NCI-H187 treated with DMSO at 0.1 percent for 48 hours (cell line): ENCODE measurements around the gene AP1G2.
"Not testable (repeated sequence)": the region's sequence is repeated elsewhere in the genome, so short reads cannot be mapped to it uniquely, and the experiment has no call there.

Experiments
- DNase-seq: peaks from one replicate; lab custom pipeline; 2025; lab: John Stamatoyannopoulos, UW

AP1G2 gene

GRCh38 chr14:23567186-23568020, at the start of gene AP1G2:
Gene AP1G2 (minus strand): TSS chr14:23567791. CDS start chr14:23567314, 477 bp downstream.
- DNase-seq = peak; percentile 64

- DNase-seq = no peak
Observed at GRCh38 chr14:23615856-23616255, 48.3 kb upstream of the AP1G2 start.

- no peak for DNase-seq
Observed at GRCh38 chr14:23614395-23614828, 46.8 kb upstream of the AP1G2 start.

GRCh38 chr14:23613242-23614070, 45.9 kb upstream of the AP1G2 start:
- DNase-seq = no peak

- DNase-seq = no peak
Observed at GRCh38 chr14:23612802-23613201, 45.2 kb upstream of the AP1G2 start.

- no peak for DNase-seq
Observed at GRCh38 chr14:23612354-23612732, 44.8 kb upstream of the AP1G2 start.

- no peak for DNase-seq
Observed at GRCh38 chr14:23610815-23611289, 43.3 kb upstream of the AP1G2 start.

- DNase-seq = no peak
Observed at GRCh38 chr14:23610090-23610814, 42.7 kb upstream of the AP1G2 start.

- not testable (repeated sequence) for DNase-seq
Observed at GRCh38 chr14:23609411-23610089, 42.0 kb upstream of the AP1G2 start.

- no peak for DNase-seq
Observed at GRCh38 chr14:23609001-23609400, 41.4 kb upstream of the AP1G2 start.

- DNase-seq = no peak
Observed at GRCh38 chr14:23608454-23608853, 40.9 kb upstream of the AP1G2 start.

GRCh38 chr14:23605931-23606585, 38.5 kb upstream of the AP1G2 start:
- no peak for DNase-seq

- DNase-seq = no peak
Observed at GRCh38 chr14:23604675-23605170, 37.1 kb upstream of the AP1G2 start.

- no peak for DNase-seq
Observed at GRCh38 chr14:23604148-23604547, 36.6 kb upstream of the AP1G2 start.

GRCh38 chr14:23603103-23603502, 35.5 kb upstream of the AP1G2 start:
- no peak for DNase-seq

- DNase-seq = no peak
Observed at GRCh38 chr14:23602181-23603095, 34.8 kb upstream of the AP1G2 start.

GRCh38 chr14:23601845-23602180, 34.2 kb upstream of the AP1G2 start:
- DNase-seq = no peak

- DNase-seq = no peak
Observed at GRCh38 chr14:23601424-23601823, 33.8 kb upstream of the AP1G2 start.

GRCh38 chr14:23600806-23601205, 33.2 kb upstream of the AP1G2 start:
- no peak for DNase-seq

GRCh38 chr14:23600322-23600707, 32.7 kb upstream of the AP1G2 start:
- no peak for DNase-seq
